Measurements from ENCODE around the gene TNS2.
A peak's percentile ranks its signal among the peaks of the same experiment; 100 is the strongest.

TNS2 gene

DNA sequence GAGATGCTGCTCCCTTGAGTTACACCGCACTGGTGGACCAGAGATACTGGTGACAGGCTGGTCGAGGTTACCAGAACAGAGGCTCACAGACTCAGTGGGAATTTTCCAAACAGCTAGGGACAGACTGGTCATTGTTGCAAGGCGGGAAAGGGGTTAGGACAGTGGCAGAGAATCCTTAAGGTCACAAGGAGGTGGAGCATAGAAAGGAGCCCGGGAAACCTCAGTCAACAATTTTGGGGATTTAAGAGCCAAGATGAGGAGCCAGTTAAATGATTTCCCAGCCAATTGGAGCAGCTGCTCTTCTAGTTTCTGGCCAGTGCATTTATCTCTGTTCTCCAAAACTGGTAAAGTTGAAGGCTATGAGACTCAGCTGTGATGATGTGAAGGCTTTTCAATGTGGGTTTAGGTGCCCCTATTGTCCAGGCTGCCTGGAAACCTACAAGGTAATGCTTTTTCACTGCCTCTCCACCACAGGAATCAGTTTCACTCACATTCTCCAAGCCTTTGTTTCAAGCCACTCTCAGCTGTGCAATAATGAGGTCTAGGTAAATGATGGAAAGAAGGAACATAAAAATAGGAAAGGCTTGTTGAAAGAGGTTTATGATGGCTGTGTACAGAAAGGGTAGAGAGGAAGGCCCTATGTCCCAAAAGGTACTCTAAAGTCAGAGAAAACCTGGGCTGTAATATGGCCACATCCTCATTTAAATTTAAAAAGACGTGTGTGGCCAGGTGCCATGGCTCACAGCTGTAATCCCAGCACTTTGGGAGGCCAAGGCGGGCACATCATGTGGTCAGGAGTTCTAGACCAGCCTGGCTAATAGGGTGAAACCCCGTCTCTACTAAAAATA lies 7.0 kb upstream of the TNS2 start:
- no peak for DNase-seq (ENCODE audit: low read depth in 2 of 2)

DNA sequence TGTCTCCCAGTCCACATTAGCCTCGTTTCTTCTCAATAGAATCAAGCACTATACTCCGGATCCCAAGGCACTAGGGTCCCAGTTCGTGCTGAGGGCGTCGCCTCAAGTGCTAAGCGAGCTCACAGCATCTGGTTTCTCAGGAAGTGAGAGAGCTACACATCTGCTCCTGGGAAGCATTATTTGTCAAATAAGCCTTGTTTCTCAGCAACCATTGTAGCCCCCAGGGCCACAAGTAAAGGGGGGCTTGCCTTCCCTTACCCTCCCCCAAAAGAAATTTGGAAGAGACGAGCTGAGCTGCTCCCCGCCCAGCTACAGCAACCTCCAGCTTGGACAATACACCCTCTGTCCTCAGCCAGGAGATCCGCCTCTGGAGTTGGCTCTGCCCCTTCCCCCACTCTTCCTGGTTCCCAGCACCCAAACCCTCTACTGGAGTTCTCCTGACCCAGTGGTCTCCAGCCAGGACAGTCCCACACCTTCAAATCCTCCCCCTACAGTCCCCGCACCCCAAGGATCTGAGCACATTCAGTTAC lies 5.7 kb upstream of the TNS2 start:
- DNase-seq (ENCODE audit: low read depth in 2 of 2), result no peak

- DNase-seq (ENCODE audit: low read depth in 2 of 2), result no peak
These were observed 4.8 kb upstream of the TNS2 start for GRCh38 chr12:53044896-53045695.

- no peak for DNase-seq (ENCODE audit: low read depth in 2 of 2)
These were observed 4.2 kb upstream of the TNS2 start for GRCh38 chr12:53045696-53046045.

DNA sequence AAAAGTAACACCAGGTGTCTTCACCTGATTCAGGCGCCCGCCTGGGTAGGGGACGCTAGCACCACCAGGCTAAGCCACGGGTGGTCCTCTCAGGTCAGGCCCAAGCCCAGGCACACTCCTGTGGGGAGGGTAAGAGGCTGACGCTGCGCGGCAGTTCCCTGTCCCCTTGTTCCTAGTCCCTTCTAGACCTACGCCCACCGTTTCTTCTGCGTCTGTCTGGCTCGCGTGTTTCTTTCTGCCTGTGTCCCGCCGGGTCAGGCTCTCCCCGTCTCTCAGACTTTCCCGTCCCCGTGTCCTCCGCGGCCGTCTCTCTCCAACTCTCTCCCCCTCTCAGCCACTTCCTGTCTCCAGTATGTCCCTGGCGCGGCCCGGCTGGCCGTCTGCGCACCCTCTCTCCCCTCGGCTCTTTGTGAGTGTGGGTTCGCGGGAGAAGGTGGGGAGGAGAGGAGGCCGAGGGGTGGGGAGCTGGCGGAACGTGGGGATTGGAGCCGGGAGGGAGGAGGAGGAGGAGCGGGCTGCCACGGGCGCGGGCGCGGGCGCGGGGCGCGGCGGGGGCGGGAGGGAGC lies 3.1 kb upstream of the TNS2 start:
- DNase-seq (ENCODE audit: low read depth in 2 of 2), result peak; percentile 19 to 27

GRCh38 chr12:53047221-53048032 lies 2.4 kb upstream of the TNS2 start:
- DNase-seq (ENCODE audit: low read depth in 2 of 2), result peak; percentile 40 to 50

DNA sequence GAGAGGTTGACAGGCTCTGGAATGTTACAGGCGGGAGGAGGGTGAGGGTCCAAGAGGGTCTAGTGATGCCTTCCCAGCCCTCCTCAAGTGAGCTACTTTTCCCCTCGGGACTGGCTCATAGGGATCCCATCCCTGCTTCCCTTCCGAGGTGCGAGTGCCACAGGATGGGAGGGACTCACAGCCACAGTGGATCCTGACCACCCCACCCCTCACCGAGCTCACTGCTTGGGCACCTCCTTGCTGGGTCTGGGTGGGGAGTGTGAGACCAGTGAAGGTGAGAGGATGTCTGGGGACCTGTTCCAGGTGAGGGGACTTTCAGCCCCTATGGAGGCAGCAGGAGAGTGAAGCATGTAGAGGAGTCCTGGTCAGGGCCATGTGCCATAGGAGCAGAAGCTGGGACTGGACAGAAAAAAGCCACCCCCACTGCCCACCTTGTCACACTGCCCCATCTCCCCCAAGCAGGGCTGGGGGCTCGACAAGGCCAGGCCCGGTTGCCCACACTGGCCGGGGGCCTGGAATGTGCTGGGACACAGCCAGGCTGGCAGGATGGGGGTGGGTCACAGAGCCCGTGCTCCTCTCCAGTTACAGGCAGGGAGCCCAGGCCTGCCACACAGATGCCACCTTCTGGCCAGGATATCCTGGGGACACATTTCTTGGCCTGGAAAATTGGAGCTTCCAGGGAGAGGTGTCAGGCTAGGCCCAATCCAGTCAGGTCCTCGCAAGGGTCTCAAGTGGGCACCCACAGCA lies 1.7 kb upstream of the TNS2 start:
- DNase-seq (ENCODE audit: low read depth in 2 of 2), result no peak

DNA sequence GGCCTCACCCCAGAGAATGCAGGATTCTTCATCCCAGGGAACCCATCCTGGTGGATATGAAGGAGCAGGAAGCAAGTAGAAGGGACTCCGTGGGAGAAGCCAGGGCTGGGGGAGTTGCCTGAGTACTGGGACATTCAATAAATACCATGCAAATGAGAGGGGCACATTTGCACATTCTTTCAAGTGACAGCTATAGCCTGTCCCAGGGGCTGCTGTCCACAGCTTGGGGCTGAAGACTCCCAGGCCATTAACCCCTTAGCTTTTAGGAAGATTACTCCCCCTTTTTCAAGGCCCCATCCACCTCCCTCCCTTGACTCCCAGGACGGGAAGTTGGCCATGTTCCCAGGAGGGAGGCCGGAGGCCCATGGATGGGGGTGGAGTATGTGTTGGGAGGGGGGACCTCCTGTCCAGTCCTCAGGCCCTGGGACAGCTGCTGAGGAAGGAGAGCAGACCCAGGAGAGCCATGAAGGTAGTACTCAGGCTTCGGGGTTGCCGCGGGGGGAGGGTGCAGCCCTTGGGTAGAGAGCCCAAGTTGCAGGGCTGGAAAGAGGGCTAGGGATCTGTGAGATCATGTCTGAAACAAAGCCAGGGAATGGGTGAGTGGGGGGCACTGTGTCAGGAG lies 974 bp upstream of the TNS2 start:
- no peak for DNase-seq (ENCODE audit: low read depth in 2 of 2)

- no peak for DNase-seq (ENCODE audit: low read depth in 2 of 2)
These were observed 677 bp downstream of the TNS2 start for GRCh38 chr12:53050426-53051057.

DNA sequence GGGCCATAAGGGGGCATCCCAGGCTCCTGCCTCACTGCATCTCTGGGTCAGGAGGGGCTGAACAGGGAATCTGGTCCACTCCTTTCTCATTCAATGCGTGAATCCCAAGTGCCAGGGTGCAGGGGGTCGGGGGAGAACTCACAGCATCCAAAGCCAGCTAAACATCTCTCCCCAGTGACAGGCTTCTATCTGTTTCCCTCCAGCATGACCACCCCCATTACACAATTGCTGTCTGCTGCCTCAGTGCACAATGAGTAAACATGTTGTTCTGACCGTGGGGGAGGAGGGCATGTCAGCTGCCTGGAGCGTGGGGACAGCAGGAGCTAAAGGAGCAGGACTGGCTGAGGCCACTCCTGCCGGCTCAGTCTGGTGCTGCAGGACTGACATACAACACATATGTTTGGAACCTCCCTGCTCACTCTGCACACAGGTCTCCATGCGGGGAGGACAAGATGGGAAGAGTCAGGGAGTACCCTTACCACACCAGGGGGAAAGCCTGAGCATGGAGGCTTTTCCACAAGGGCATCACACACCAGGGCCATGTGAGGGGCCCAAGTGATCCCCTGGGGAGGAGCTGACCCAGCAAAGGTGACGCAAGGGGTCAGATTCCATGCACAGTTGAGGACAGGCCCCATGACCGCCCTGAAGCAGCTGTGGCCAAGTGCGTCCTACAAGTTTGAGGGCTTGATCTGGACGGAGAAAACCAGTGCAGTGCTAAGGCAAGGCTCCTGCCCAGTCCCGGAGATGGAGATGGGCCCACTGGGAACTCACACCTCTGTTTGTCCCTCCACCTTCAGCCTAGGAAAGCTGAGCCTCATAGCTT lies 1.4 kb downstream of the TNS2 start:
- DNase-seq (ENCODE audit: low read depth in 2 of 2), result no peak

DNA sequence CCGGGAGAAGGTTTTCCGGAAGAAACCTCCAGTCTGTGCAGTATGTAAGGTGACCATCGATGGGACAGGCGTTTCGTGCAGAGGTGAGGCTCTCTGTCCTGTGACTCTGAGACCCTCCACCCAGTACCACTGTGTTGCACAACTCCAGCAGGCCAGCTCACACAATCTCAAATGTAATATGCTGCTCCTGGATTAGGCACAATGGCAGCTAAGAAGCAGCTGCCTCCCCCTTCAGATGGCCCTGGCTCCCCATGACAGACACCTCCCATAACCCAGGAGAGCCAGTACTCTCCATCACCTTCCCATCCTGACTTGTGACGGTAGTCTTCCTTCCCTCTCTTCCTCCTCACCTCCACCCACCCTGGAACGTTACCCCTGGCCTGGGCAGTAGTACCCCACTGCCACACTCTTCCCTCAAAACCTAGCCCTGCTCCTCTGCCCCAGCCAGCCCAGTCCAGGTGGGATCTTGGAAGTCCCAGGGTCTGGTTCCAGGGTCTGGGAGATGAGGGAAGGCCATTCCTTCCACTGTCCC lies 2.1 kb downstream of the TNS2 start:
- no peak for DNase-seq (ENCODE audit: low read depth in 2 of 2)

- DNase-seq (ENCODE audit: low read depth in 2 of 2), result no peak
These were observed 2.8 kb downstream of the TNS2 start for GRCh38 chr12:53052419-53053217.

GRCh38 chr12:53053218-53054111 lies 3.6 kb downstream of the TNS2 start:
- DNase-seq (ENCODE audit: low read depth in 2 of 2), result peak; percentile 25 to 34

- peak; percentile 87 to 89 for DNase-seq (ENCODE audit: low read depth in 2 of 2)
These were observed 4.4 kb downstream of the TNS2 start for GRCh38 chr12:53054112-53054878.

DNA sequence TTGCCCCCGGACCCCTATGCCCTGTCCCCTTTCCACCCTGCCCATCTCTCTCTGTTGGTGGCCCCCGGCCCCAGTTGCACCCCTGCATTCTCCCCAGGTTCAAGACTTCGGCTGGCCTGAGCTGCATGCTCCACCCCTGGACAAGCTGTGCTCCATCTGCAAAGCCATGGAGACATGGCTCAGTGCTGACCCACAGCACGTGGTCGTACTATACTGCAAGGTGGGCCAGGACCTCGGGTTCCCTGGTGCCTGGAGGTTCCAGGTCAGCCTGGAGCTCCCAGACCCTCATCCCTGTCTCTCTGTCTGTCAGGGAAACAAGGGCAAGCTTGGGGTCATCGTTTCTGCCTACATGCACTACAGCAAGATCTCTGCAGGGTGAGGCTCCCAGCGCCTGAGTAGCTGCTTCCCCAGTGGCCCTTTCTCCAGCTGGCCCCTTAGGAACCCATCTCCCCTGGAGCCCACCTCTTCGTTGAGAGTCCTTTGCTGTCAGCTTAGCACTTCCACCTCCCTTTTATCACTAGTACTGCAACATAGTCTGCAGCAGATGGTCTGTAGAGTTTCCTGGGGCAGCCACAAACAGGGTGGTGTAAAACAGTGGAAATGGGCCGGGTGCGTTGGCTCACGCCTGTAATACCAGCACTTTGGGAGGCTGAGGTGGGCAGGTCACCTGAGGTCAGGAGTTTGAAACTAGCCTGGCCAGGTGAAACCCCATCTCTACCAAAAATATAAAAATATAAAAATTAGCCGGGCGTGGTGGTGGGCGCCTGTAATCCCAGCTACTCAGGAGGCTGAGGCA lies 5.8 kb downstream of the TNS2 start:
- no peak for DNase-seq (ENCODE audit: low read depth in 2 of 2)
